GM13977 (cell line): ENCODE data around the gene OR5H15.

ENCODE experiments used
- DNase-seq: peaks from one replicate; pipeline ENCODE4 v3.0.0; 2012; ENCODE audit warnings: low spot score
- in situ Hi-C: fragments of 300-500 bp; cut with MboI; formaldehyde crosslinking; loops from one replicate; pipeline ENCODE4 v1.12.0; 2022; ENCODE audit warnings: low sequenced_read_pairs, low pct_unique_long_range_greater_than_20kb, mixed read lengths, inconsistent platforms; ENCODE audit not compliant: unreplicated experiment
- TF ChIP-seq, protein P1 (sequence below): IDR thresholded peaks from 2 replicates; pipeline ENCODE4 v1.5.1; 2012; ENCODE audit warnings: mild to moderate bottlenecking, control low read depth; ENCODE audit not compliant: insufficient read depth; ENCODE audit errors: extremely low read depth, missing control alignments

OR5H15 gene

DNA sequence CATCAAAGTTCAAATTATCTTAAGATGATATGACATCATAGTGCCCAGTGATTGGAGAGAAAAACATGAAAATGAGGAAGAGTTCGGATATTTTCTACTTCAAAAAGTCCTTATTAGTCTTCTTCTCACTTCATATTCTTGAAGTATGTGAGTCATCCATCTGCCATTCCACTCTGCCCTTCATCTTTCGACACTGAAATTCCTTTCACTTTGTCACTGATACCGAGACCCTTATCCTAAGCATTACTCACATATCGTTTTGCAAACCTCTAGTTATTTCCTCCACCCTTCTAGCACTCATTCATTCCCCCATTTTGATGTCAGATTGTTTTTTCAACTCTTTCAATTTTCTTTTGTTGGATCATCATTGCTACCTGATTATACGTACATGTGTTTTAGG is 15.3 kb upstream of the OR5H15 start:
- in situ Hi-C loops: no loop called here
- DNase-seq: no peak
- TF ChIP-seq, protein P1, sequence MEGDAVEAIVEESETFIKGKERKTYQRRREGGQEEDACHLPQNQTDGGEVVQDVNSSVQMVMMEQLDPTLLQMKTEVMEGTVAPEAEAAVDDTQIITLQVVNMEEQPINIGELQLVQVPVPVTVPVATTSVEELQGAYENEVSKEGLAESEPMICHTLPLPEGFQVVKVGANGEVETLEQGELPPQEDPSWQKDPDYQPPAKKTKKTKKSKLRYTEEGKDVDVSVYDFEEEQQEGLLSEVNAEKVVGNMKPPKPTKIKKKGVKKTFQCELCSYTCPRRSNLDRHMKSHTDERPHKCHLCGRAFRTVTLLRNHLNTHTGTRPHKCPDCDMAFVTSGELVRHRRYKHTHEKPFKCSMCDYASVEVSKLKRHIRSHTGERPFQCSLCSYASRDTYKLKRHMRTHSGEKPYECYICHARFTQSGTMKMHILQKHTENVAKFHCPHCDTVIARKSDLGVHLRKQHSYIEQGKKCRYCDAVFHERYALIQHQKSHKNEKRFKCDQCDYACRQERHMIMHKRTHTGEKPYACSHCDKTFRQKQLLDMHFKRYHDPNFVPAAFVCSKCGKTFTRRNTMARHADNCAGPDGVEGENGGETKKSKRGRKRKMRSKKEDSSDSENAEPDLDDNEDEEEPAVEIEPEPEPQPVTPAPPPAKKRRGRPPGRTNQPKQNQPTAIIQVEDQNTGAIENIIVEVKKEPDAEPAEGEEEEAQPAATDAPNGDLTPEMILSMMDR: no peak

DNA sequence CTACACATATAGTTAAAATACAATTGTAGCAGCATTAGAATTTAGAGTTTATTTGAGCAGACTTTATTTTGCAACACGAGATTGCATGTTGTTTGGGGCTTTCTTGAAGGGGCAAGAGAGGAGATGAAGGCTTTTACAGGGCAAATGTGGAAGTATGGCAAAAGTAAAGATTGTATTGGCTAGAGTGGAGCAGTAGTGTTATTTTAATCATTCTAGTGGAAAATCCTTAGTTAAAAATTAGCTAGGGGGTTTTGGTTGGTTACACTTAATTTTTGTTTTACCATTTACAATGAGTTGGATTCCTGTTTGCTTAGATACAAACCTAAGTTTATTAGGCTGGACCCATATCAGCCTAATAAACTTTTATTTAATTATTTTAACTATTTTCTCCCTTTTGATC is 4.6 kb downstream of the OR5H15 start:
- TF ChIP-seq, protein P1: no peak
- in situ Hi-C loops: no loop called here

GRCh38 chr3:98172621-98173020 is 6.1 kb downstream of the OR5H15 start:
- DNase-seq: no peak
- in situ Hi-C loops: no loop called here
- TF ChIP-seq, protein P1: no peak

More for the DNA sequence above, 4.6 kb downstream of the OR5H15 start:
- DNase-seq: no peak

- DNase-seq: no peak
- TF ChIP-seq, protein P1: no peak
- in situ Hi-C loops: no loop called here
These were observed 13.9 kb downstream of the OR5H15 start for GRCh38 chr3:98180319-98180890.

DNA sequence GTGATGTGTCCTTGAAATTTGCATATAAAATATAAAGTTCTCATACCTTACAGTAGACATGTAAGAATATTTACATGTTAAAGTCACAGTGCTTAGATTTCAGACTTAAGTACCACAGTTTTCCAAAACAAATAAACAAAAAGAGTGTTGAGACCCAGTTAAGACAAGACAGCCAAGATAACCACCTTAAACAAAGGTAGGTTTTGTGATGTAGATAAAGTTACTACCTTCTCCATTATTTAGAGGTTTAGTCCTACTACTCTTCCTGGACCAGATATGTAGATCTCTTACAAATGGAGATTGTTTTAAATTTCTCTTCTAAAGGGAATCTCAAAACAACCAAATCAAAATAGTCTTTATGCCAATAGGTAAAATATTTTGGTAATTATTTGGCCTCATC is 15.7 kb downstream of the OR5H15 start:
- TF ChIP-seq, protein P1: no peak
- in situ Hi-C loops: no loop called here

GRCh38 chr3:98185180-98185579 is 18.7 kb downstream of the OR5H15 start:
- DNase-seq: no peak
- TF ChIP-seq, protein P1: no peak
- in situ Hi-C loops: no loop called here

More for the DNA sequence above, 15.7 kb downstream of the OR5H15 start:
- DNase-seq: no peak
